Osteoblast (primary cell): Measurements from ENCODE around the gene MYBL2. TPM values are rescaled to one million over a fixed set of nuclear protein-coding genes. Genes with fewer than 3 reads are reported as not detected.

Source experiments
- DNase-seq: peaks from one replicate; pipeline ENCODE4 v3.0.0; 2011; ENCODE audit warnings: low spot score, mixed read lengths; ENCODE audit not compliant: insufficient read length; ENCODE audit errors: missing footprints
- H2AFZ ChIP-seq: 2 replicates; pipeline ENCODE4 v1.6.0; 2011; ENCODE audit warnings: mild to moderate bottlenecking, low read length
- H3K27ac ChIP-seq: 2 replicates; pipeline ENCODE4 v1.5.1; 2011; ENCODE audit warnings: mild to moderate bottlenecking, low read depth, low read length, moderate library complexity
- H3K27me3 ChIP-seq: 2 replicates; pipeline ENCODE4 v1.6.0; 2012; ENCODE audit warnings: mild to moderate bottlenecking, control low read depth, inconsistent platforms, low read length, moderate library complexity; ENCODE audit not compliant: insufficient read depth
- H3K36me3 ChIP-seq: 2 replicates; pipeline ENCODE4 v1.5.1; 2011; ENCODE audit warnings: mild to moderate bottlenecking, low read length, control low read depth, moderate library complexity; ENCODE audit not compliant: insufficient read depth
- H3K4me1 ChIP-seq: 2 replicates; pipeline ENCODE4 v1.5.1; 2011; ENCODE audit warnings: mild to moderate bottlenecking, low read length, control low read depth, moderate library complexity; ENCODE audit not compliant: insufficient read depth
- H3K4me2 ChIP-seq: 2 replicates; pipeline ENCODE4 v1.6.0; 2011; ENCODE audit warnings: mild to moderate bottlenecking, low read length; ENCODE audit not compliant: insufficient read depth
- H3K4me3 ChIP-seq: fragments of 200-600 bp; sonication (generic); 3 replicates; pipeline ENCODE4 v1.5.1; 2012; ENCODE audit warnings: mild to moderate bottlenecking, low read length, inconsistent platforms; ENCODE audit not compliant: insufficient read depth
- H3K79me2 ChIP-seq: 2 replicates; pipeline ENCODE4 v1.6.0; 2012; ENCODE audit warnings: mild to moderate bottlenecking, low read length, control low read depth, inconsistent platforms; ENCODE audit not compliant: insufficient read depth
- H3K9me3 ChIP-seq: 2 replicates; pipeline ENCODE4 v1.5.1; 2011; ENCODE audit warnings: low read depth, low read length, control low read depth
- H4K20me1 ChIP-seq: 2 replicates; pipeline ENCODE4 v1.6.0; 2012; ENCODE audit warnings: mild to moderate bottlenecking, low read length, control low read depth; ENCODE audit not compliant: insufficient read depth
- CTCF ChIP-seq: IDR thresholded peaks from 2 replicates; pipeline ENCODE4 v1.5.1; 2011; ENCODE audit warnings: mild to moderate bottlenecking, low read depth, low read length, moderate library complexity; ENCODE audit errors: extremely low read depth
- total RNA-seq: library from RNA; depleted of rRNA; stranded (reverse); fragments of >200 nt; gene quantifications from 2 replicates; pipeline ENCODE4 v1.2.3, GENCODE V29; 2012

Gene MYBL2
- total RNA-seq, 1 donor = 2.5 TPM

DNA sequence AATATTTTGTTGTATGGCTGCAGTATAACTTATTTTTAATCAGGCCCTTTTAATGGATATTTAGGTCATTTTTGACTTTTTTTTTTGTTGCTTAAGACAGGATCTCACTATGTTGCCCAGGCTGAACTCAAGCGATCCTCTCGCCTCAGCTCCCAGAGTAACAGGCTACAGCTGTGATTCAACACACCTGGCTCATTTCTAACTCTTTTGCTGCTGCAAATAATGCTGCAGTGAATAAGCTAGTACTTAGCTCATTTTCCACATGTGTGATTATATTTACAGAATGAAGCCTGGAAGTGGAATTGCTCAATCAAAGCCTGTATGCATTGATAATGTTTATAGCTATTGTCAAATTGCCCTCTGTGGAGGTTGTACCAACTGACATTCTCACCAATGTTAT lies 58.8 kb downstream of the MYBL2 start:
- H3K9me3 ChIP-seq = no peaks in the 10 kb centered on the region
- H3K4me3 ChIP-seq = no peak overlapping the region
- TF ChIP-seq CTCF = no peak
- no peak overlapping the region for H2AFZ ChIP-seq
- H3K27ac ChIP-seq = no peak overlapping the region
- H3K4me1 ChIP-seq = peaks cover 4% of the 10 kb centered on the region
- no peaks in the 10 kb centered on the region for H3K27me3 ChIP-seq
- no peaks in the 10 kb centered on the region for H4K20me1 ChIP-seq
- DNase-seq = no peak
- no peak overlapping the region for H3K4me2 ChIP-seq
- no peaks in the 10 kb centered on the region for H3K79me2 ChIP-seq
- H3K36me3 ChIP-seq = no peaks in the 10 kb centered on the region

GRCh38 chr20:43726333-43726732 lies 59.4 kb downstream of the MYBL2 start:
- H3K27me3 ChIP-seq = no peaks in the 10 kb centered on the region
- H4K20me1 ChIP-seq = no peaks in the 10 kb centered on the region
- H3K4me3 ChIP-seq = no peak overlapping the region
- no peak for TF ChIP-seq CTCF
- peak overlapping the region; percentile 70 for H2AFZ ChIP-seq
- H3K36me3 ChIP-seq = no peaks in the 10 kb centered on the region
- no peaks in the 10 kb centered on the region for H3K79me2 ChIP-seq
- H3K27ac ChIP-seq = no peak overlapping the region
- no peak for DNase-seq
- H3K4me2 ChIP-seq = no peak overlapping the region
- H3K4me1 ChIP-seq = peaks cover 7% of the 10 kb centered on the region
- H3K9me3 ChIP-seq = no peaks in the 10 kb centered on the region

DNA sequence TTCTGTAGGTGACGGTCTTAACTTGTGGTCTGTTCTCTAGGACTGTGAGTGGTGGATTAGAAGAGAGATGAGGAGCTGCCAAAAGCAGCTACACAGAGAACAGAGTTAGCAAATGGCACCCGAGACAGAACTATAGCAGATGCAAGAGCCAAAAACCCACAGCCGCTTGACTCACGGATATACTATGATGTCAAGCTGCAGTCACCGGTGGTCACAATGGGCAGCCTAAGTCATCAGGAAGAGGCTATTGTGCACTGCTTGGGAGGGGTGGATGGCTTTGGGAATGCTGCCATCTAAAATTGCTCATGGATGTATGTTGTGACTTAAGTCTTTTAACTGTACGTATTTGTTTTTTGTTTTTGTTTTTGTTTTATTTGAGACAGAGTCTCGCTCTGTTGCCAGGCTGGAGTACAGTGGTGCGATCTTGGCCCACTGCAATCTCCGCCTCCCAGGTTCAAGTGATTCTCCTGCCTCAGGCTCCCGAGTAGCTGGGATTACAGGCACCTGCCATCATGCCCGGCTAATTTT lies 60.0 kb downstream of the MYBL2 start, which contains the start of gene GTSF1L:
Gene GTSF1L, minus strand, starts transcription at position 192 of the 528 bp plus-strand sequence. CDS start 308 bp downstream, outside the sequence.
- H3K4me2 ChIP-seq = no peak within 1 kb of the TSS
- H3K36me3 ChIP-seq = no peaks in the 10 kb centered on the region
- peak within 1 kb of the TSS; percentile 70 for H2AFZ ChIP-seq
- H3K4me1 ChIP-seq = peaks cover 10% of the 10 kb centered on the region
- no peak for TF ChIP-seq CTCF
- no peak for DNase-seq
- no peak within 1 kb of the TSS for H3K4me3 ChIP-seq
- H4K20me1 ChIP-seq = no peaks in the 10 kb centered on the region
- no peaks in the 10 kb centered on the region for H3K79me2 ChIP-seq
- H3K9me3 ChIP-seq = no peaks in the 10 kb centered on the region
- no peak within 1 kb of the TSS for H3K27ac ChIP-seq
- H3K27me3 ChIP-seq = no peaks in the 10 kb centered on the region

DNA sequence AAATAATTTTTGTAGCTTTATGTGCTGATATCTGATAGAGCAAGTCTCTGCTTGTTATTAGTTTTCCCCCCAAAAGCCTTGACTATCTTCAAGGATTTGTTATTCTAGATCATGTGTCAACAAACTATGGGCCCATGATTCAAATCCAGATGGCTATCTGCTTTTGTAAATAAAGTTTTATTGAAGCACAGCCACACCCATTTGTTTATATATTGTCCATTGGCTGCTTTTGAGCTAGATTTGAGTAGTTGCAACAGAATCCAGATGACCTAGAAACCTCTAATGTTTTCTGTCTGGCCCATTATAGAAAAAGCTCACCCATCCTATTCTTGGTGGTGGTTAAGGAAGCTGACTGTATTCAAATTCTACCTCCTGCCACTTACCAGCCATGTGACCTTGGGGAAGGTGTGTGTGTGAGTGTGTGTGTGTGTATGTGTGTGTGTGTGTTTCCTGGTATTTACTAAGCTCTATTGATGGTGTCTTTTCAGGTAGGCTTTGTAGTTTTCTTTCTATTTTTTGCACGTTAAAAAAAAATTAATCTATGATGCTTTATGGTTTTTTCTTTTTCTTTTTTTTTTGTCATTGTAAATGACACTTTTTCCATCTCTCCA lies 61.2 kb downstream of the MYBL2 start:
- Histone ChIP-seq H3K27ac (no peak overlapping the region), H3K79me2 (no peaks in the 10 kb centered on the region), H3K9me3 (no peaks in the 10 kb centered on the region), H3K4me1 (peaks cover 10% of the 10 kb centered on the region), H2AFZ (no peak overlapping the region), H3K4me2 (no peak overlapping the region), H3K4me3 (no peak overlapping the region), H3K36me3 (no peaks in the 10 kb centered on the region), H3K27me3 (no peaks in the 10 kb centered on the region), H4K20me1 (no peaks in the 10 kb centered on the region)
- DNase-seq = no peak
- TF ChIP-seq CTCF = no peak
